ENCODE measurements around the gene PACSIN1.

DNA sequence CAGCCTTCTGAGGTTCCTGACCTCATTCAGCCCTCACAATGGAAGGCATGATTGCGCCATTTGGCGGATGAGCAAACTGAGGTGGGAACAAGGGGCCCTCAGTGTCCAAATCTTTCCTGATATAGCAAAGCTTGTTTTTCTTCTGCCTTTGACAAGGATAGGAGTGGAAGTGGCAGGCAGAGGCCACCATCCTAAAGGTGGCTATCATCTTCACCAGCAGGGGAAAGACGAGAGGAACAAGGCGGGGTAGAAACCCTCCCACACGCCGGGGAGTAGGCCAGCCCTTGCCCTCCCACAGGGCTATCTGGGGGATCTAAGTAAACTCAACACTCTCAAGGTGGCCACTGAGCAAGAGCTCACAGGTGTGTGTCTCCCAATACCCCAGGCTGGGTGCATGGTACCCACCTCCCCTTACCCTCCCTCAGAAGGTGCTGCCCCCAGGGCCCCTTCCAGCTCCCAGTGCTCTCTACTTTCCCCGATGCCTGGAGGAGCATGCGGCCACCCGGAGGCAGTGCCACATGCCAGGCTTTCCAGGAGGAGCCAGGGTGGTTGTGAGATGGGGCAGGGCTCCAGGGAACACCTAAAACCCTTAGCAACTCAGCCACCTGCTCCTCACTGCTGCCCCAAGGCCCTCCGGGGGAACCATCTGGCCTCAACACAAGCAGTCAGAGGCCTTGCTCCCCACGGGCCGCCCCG is 79.0 kb downstream of the PACSIN1 start:
- TF ChIP-seq, protein P1, sequence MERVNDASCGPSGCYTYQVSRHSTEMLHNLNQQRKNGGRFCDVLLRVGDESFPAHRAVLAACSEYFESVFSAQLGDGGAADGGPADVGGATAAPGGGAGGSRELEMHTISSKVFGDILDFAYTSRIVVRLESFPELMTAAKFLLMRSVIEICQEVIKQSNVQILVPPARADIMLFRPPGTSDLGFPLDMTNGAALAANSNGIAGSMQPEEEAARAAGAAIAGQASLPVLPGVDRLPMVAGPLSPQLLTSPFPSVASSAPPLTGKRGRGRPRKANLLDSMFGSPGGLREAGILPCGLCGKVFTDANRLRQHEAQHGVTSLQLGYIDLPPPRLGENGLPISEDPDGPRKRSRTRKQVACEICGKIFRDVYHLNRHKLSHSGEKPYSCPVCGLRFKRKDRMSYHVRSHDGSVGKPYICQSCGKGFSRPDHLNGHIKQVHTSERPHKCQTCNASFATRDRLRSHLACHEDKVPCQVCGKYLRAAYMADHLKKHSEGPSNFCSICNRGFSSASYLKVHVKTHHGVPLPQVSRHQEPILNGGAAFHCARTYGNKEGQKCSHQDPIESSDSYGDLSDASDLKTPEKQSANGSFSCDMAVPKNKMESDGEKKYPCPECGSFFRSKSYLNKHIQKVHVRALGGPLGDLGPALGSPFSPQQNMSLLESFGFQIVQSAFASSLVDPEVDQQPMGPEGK (CRISPR knock-in tag; IDR thresholded peaks at IDR 0.05; ENCODE audit: borderline replicate concordance): no peak
- TF ChIP-seq TOX (CRISPR knock-in tag; IDR thresholded peaks at IDR 0.05; ENCODE audit: borderline replicate concordance): no peak
- TF ChIP-seq ZNF70 (CRISPR knock-in tag; IDR thresholded peaks at IDR 0.05): no peak
- TF ChIP-seq, protein P2, sequence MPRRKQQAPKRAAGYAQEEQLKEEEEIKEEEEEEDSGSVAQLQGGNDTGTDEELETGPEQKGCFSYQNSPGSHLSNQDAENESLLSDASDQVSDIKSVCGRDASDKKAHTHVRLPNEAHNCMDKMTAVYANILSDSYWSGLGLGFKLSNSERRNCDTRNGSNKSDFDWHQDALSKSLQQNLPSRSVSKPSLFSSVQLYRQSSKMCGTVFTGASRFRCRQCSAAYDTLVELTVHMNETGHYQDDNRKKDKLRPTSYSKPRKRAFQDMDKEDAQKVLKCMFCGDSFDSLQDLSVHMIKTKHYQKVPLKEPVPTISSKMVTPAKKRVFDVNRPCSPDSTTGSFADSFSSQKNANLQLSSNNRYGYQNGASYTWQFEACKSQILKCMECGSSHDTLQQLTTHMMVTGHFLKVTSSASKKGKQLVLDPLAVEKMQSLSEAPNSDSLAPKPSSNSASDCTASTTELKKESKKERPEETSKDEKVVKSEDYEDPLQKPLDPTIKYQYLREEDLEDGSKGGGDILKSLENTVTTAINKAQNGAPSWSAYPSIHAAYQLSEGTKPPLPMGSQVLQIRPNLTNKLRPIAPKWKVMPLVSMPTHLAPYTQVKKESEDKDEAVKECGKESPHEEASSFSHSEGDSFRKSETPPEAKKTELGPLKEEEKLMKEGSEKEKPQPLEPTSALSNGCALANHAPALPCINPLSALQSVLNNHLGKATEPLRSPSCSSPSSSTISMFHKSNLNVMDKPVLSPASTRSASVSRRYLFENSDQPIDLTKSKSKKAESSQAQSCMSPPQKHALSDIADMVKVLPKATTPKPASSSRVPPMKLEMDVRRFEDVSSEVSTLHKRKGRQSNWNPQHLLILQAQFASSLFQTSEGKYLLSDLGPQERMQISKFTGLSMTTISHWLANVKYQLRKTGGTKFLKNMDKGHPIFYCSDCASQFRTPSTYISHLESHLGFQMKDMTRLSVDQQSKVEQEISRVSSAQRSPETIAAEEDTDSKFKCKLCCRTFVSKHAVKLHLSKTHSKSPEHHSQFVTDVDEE (CRISPR knock-in tag; IDR thresholded peaks at IDR 0.05): no peak

All from SK-N-SH treated with all-trans-retinoic acid at 6 μM for 48 hours (cell line).